Endothelial cell (in vitro differentiated cells): ENCODE results near the gene SH3TC1. TPM values are rescaled to one million over a fixed set of nuclear protein-coding genes. Genes with fewer than 3 reads are reported as not detected.
A peak's percentile ranks its signal among the peaks of the same experiment; 100 is the strongest.

ENCODE experiments used
- DNase-seq: peaks from one replicate; pipeline ENCODE4 v3.0.0; 2021; ENCODE audit warnings: low spot score
- H3K27ac Mint-ChIP-seq: one replicate; pipeline ENCODE4 v1.8.0; 2021; ENCODE audit warnings: mixed read lengths, inconsistent platforms; ENCODE audit not compliant: unreplicated experiment
- H3K27me3 Mint-ChIP-seq: one replicate; pipeline ENCODE4 v1.8.0; 2021; ENCODE audit warnings: mild to moderate bottlenecking, moderate library complexity, mixed read lengths, inconsistent platforms; ENCODE audit not compliant: unreplicated experiment
- H3K36me3 Mint-ChIP-seq: one replicate; pipeline ENCODE4 v1.8.0; 2021; ENCODE audit warnings: mild to moderate bottlenecking, low read depth, mixed read lengths, inconsistent platforms; ENCODE audit not compliant: unreplicated experiment
- H3K4me1 Mint-ChIP-seq: one replicate; pipeline ENCODE4 v1.8.0; 2021; ENCODE audit warnings: mild to moderate bottlenecking, mixed read lengths, inconsistent platforms; ENCODE audit not compliant: unreplicated experiment
- H3K4me3 Mint-ChIP-seq: one replicate; pipeline ENCODE4 v1.8.0; 2021; ENCODE audit warnings: mild to moderate bottlenecking, mixed read lengths, inconsistent platforms; ENCODE audit not compliant: unreplicated experiment
- H3K9me3 Mint-ChIP-seq: one replicate; pipeline ENCODE4 v1.8.0; 2021; ENCODE audit warnings: mixed read lengths, inconsistent platforms; ENCODE audit not compliant: unreplicated experiment
- CTCF ChIP-seq: fragments of 200-600 bp; sonication (generic); IDR thresholded peaks from one replicate; pipeline ENCODE4 v1.5.0; 2021; ENCODE audit warnings: antibody characterized with exemption; ENCODE audit not compliant: unreplicated experiment
- total RNA-seq: library from RNA; stranded (reverse); fragmentation: NEBNext Ultra II Directional; extraction: Animal tissue kit (Norgen Biotek cat#: 25700); gene quantifications from one replicate; pipeline ENCODE4 v1.2.1, GENCODE V29; 2021; ENCODE audit not compliant: unreplicated experiment

The SH3TC1 gene
- total RNA-seq, 1 donor from 2014 or later, result 114 TPM

- TF ChIP-seq CTCF, result no peak
- peak overlapping the region; percentile 86 for H3K27ac Mint-ChIP-seq
- peak overlapping the region; percentile 76 for H3K4me3 Mint-ChIP-seq
- DNase-seq, result no peak
- no peaks in the 10 kb centered on the region for H3K9me3 Mint-ChIP-seq
- H3K27me3 Mint-ChIP-seq, result peaks cover 16% of the 10 kb centered on the region
- H3K4me1 Mint-ChIP-seq, result peaks cover 76% of the 10 kb centered on the region
- no peaks in the 10 kb centered on the region for H3K36me3 Mint-ChIP-seq
Observed at GRCh38 chr4:8198206-8198905, 734 bp upstream of the SH3TC1 start.

- Mint-ChIP-seq H3K27me3 (peaks cover 23% of the 10 kb centered on the region), H3K27ac (peak overlapping the region; percentile 93), H3K4me3 (peak overlapping the region; percentile 81), H3K36me3 (no peaks in the 10 kb centered on the region), H3K9me3 (no peaks in the 10 kb centered on the region), H3K4me1 (peaks cover 65% of the 10 kb centered on the region)
- DNase-seq, result no peak
- no peak for TF ChIP-seq CTCF
Observed at GRCh38 chr4:8199594-8200301, 658 bp downstream of the SH3TC1 start.

GRCh38 chr4:8200302-8200975 is 1.3 kb downstream of the SH3TC1 start:
- DNase-seq, result no peak
- Mint-ChIP-seq H3K4me1 (peaks cover 58% of the 10 kb centered on the region), H3K36me3 (no peaks in the 10 kb centered on the region), H3K27me3 (peaks cover 24% of the 10 kb centered on the region), H3K9me3 (no peaks in the 10 kb centered on the region), H3K4me3 (peak overlapping the region; percentile 81), H3K27ac (peak overlapping the region; percentile 36)
- no peak for TF ChIP-seq CTCF

- DNase-seq, result no peak
- H3K9me3 Mint-ChIP-seq, result no peaks in the 10 kb centered on the region
- H3K27ac Mint-ChIP-seq, result no peak overlapping the region
- H3K36me3 Mint-ChIP-seq, result no peaks in the 10 kb centered on the region
- peak overlapping the region; percentile 79 for H3K4me3 Mint-ChIP-seq
- peaks cover 50% of the 10 kb centered on the region for H3K4me1 Mint-ChIP-seq
- peaks cover 25% of the 10 kb centered on the region for H3K27me3 Mint-ChIP-seq
- no peak for TF ChIP-seq CTCF
Observed at GRCh38 chr4:8201321-8201781, 2.3 kb downstream of the SH3TC1 start.
